GM18951 (cell line): ENCODE data around the gene ADIPOQ.
"Not testable (repeated sequence)": the region's sequence is repeated elsewhere in the genome, so short reads cannot be mapped to it uniquely, and the experiment has no call there.

Experiments
- POLR2A ChIP-seq: IDR thresholded peaks from 4 replicates; pipeline ENCODE4 v1.6.1; 2011; ENCODE audit warnings: mild to moderate bottlenecking; ENCODE audit not compliant: insufficient read length, insufficient read depth; ENCODE audit errors: extremely low read depth
- in situ Hi-C: fragments of 300-500 bp; cut with MboI; formaldehyde crosslinking; loops from one replicate; pipeline ENCODE4 v1.12.0; 2022; ENCODE audit warnings: low sequenced_read_pairs, mixed read lengths, inconsistent platforms; ENCODE audit not compliant: unreplicated experiment

The ADIPOQ gene

GRCh38 chr3:186869253-186870100, 27.0 kb downstream of the ADIPOQ start:
- no peak for TF ChIP-seq POLR2A
- in situ Hi-C loops, result no loop called here

- TF ChIP-seq POLR2A, result no peak
These were observed 28.1 kb downstream of the ADIPOQ start for GRCh38 chr3:186870421-186871201.

DNA sequence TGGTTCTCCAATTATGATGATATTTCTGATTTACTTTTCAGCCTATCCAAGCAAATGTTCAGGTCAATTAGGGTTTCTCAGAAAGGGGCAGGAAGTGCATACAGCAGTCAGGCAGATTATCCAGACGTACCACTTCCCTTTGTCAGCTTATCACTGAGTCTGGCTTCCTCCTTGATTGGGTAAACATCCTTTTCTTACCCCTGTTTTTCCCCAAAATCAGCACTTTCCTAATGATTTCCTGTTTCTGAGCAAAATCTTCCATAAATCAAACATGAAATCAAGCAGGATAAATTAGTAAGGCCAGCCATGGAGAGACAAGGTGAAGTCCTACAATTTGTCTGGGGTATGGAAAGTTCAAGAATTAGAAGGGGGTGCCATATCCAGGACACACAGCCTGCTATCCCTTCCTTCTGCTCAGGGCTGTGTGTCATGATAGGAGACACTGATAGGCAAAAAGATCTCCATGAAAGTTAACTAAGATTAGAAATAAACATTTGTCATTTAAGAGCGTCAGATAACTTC, 29.0 kb downstream of the ADIPOQ start:
- in situ Hi-C loops, result no loop called here

More at GRCh38 chr3:186870421-186871201, 28.1 kb downstream of the ADIPOQ start:
- in situ Hi-C loops, result no loop called here

DNA sequence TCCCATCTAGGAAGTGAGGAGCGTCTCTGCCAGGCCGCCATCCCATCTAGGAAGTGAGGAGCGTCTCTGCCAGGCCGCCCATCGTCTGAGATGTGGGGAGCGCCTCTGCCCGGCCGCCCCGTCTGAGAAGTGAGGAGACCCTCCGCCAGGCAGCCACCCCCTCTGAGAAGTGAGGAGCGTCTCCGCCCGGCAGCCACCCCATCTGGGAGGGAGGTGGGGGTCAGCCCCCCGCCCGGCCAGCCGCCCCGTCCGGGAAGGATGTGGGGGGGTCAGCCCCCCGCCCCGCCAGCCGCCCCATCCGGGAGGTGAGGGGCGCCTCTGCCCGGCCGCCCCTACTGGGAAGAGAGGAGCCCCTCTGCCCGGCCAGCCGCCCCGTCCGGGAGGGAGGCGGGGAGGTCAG, 31.3 kb downstream of the ADIPOQ start:
- in situ Hi-C loops, result not testable (repeated sequence)

More for the DNA sequence above, 29.0 kb downstream of the ADIPOQ start:
- no peak for TF ChIP-seq POLR2A

GRCh38 chr3:186874216-186874615, 31.7 kb downstream of the ADIPOQ start:
- in situ Hi-C loops, result not testable (repeated sequence)

DNA sequence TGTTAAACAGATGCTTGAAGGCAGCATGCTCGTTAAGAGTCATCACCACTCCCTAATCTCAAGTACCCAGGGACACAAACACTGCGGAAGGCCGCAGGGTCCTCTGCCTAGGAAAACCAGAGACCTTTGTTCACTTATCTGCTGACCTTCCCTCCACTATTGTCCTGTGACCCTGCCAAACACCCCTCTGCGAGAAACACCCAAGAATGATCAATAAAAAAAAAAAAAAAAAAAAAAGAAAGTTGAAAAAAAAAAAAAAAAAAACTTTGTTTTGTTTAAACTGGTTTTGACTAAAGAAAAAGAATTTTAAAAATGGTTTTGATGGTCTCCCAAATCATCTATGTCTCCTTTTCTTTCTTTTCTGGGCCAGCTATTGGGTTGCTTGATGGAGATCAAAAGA, 32.3 kb downstream of the ADIPOQ start:
- in situ Hi-C loops, result not testable (repeated sequence)

GRCh38 chr3:186875708-186876107, 33.2 kb downstream of the ADIPOQ start:
- TF ChIP-seq POLR2A, result no peak
- in situ Hi-C loops, result no loop called here

DNA sequence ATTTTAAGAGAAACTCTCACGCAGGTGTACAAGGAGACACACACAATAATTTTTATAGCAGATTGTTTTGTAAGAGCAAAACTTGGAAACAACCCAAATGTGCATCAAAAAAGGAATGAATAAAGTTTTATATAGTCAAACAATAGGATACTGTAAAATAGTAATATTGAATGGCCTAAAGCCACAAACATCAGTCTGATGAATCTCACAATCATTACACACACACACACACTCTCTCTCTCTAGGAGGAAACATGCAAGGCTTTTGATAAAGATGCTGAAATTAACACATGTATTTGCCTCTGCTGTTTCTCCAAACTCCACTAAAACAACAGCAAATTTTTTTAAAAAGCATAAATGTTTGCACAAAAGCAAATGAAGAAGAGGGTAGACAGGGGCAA, 37.3 kb downstream of the ADIPOQ start:
- no peak for TF ChIP-seq POLR2A
- in situ Hi-C loops, result no loop called here

GRCh38 chr3:186880406-186880805, 37.9 kb downstream of the ADIPOQ start:
- no peak for TF ChIP-seq POLR2A
- in situ Hi-C loops, result no loop called here

DNA sequence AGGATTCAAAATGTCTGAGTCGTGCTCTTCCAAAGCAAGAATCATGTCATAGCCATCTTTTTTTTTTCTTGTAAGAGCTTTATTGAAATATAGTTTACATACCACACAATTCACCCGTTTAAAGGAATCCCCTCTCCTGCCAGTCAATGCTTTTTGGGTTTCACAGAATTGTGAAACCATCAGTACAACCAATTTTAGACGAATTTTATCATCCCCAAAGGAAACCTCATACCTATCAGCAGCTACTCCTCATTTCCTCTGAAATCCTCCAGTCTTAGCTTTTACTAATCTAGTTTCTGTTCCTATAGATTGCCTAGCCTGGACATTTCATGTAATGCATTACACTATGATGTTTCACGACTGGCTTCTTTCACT, 39.6 kb downstream of the ADIPOQ start:
- no peak for TF ChIP-seq POLR2A
- in situ Hi-C loops, result no loop called here

- no peak for TF ChIP-seq POLR2A
- in situ Hi-C loops, result no loop called here
These were observed 40.6 kb downstream of the ADIPOQ start for GRCh38 chr3:186882881-186883685.

DNA sequence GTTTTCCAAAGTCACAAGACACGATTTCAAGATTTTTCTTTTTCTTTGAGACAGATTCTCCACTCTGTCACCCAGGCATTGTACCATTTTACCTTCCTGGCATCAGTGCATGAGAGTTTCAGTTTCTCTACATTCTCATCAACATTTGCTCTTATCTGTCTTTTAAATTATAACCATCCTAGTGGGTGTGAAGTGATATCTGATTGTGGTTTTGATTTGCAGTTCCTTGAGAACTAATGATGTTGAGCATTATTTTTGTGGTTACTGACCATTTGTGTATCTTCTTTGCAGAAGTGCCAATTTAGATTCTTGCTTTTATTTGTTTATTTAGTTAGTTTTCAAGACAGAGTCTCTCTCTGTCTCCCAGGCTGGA, 41.2 kb downstream of the ADIPOQ start:
- in situ Hi-C loops, result no loop called here

DNA sequence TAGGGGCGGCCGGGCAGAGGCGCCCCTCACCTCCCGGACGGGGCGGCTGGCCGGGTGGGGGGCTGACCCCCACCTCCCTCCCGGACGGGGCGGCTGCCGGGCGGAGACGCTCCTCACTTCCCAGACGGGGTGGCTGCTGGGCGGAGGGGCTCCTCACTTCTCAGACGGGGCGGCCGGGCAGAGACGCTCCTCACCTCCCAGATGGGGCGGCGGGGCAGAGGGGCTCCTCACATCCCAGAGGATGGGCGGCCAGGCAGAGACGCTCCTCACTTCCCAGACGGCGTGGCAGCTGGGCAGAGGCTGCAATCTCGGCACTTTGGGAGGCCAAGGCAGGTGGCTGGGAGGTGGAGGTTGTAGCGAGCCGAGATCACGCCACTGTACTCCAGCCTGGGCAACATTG, 42.4 kb downstream of the ADIPOQ start:
- in situ Hi-C loops, result not testable (repeated sequence)

More for the DNA sequence above, 41.2 kb downstream of the ADIPOQ start:
- TF ChIP-seq POLR2A, result no peak
